Effector memory CD8-positive, alpha-beta T cell (primary cell): ENCODE results near the gene MMD.
"Not testable (repeated sequence)": the region's sequence is repeated elsewhere in the genome, so short reads cannot be mapped to it uniquely, and the experiment has no call there.

Experiments used
- ATAC-seq: fragments of 150-1000 bp; cut with Tn5 transposase; replicated peaks from 2 replicates; pipeline ENCODE4 v1.10.0; 2021; ENCODE audit warnings: mild to moderate bottlenecking, moderate library complexity
- DNase-seq, 3 experiments: peaks; one replicate each; pipeline ENCODE4 v3.0.0; 2021
- H3K27ac Mint-ChIP-seq, 2 donors: one replicate each; pipeline ENCODE4 v1.8.0; 2022; ENCODE audit warnings: mild to moderate bottlenecking in 2 of 2, mixed read lengths in 2 of 2, moderate library complexity in 2 of 2
- H3K27me3 Mint-ChIP-seq, 2 donors: one replicate each; pipeline ENCODE4 v1.8.0; 2022; ENCODE audit warnings: mixed read lengths in 2 of 2
- H3K36me3 Mint-ChIP-seq: one replicate; pipeline ENCODE4 v1.8.0; 2022; ENCODE audit warnings: mild to moderate bottlenecking, moderate library complexity, mixed read lengths; ENCODE audit not compliant: insufficient read depth
- H3K4me1 Mint-ChIP-seq, 2 donors: one replicate each; pipeline ENCODE4 v1.8.0; 2022; ENCODE audit warnings: low read depth in 2 of 2, mixed read lengths in 2 of 2
- H3K4me3 Mint-ChIP-seq, 2 donors: one replicate each; pipeline ENCODE4 v1.8.0; 2022; ENCODE audit warnings: mild to moderate bottlenecking in 2 of 2, mixed read lengths in 2 of 2, moderate library complexity in 2 of 2
- H3K9me3 Mint-ChIP-seq, 2 donors: one replicate each; pipeline ENCODE4 v1.8.0; 2022; ENCODE audit warnings: mixed read lengths in 2 of 2

MMD gene

DNA sequence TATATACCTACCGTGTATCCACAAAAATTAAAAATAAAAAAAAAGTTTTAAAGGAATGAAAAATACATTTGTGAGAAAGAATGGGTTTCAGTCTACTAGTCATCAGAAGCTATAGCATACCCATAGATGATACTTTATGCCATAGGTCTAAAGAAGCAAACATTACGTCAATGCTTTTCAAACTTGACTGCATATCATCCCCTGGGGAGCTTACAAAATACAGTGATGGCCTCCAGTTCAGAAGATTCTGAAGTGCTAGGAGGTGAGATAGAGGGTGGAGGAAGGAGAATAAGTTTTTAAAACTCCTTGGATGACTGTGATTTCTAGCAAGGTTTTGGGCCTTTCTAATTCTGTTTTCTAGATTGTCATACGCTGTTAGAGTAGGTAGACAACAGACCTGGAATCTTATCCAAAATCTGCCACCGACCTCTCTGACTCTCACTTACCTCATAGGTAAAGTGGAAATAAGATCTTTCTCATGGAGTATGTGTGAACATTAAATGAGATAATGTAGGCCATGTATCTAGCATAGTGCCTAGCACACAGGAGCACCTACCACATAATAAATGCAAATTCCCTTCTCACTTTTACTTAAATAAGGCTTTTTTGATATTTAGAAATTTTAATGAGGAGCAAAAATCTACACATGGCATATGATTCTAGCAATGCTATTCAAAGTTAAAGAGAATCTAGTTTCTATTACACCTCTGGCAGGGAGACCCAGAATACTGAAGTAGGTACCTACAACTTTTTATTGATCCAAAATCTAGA lies 12.4 kb downstream of the MMD start:
- ATAC-seq (no peak), DNase-seq (no peak)
- Mint-ChIP-seq H3K4me3 (no peak overlapping the region), H3K27me3 (no peaks in the 10 kb centered on the region), H3K9me3 (no peaks in the 10 kb centered on the region), H3K27ac (no peak overlapping the region), H3K36me3 (peaks cover 71% of the 10 kb centered on the region), H3K4me1 (peaks cover 0 to 3% of the 10 kb centered on the region in 2 donors)

DNA sequence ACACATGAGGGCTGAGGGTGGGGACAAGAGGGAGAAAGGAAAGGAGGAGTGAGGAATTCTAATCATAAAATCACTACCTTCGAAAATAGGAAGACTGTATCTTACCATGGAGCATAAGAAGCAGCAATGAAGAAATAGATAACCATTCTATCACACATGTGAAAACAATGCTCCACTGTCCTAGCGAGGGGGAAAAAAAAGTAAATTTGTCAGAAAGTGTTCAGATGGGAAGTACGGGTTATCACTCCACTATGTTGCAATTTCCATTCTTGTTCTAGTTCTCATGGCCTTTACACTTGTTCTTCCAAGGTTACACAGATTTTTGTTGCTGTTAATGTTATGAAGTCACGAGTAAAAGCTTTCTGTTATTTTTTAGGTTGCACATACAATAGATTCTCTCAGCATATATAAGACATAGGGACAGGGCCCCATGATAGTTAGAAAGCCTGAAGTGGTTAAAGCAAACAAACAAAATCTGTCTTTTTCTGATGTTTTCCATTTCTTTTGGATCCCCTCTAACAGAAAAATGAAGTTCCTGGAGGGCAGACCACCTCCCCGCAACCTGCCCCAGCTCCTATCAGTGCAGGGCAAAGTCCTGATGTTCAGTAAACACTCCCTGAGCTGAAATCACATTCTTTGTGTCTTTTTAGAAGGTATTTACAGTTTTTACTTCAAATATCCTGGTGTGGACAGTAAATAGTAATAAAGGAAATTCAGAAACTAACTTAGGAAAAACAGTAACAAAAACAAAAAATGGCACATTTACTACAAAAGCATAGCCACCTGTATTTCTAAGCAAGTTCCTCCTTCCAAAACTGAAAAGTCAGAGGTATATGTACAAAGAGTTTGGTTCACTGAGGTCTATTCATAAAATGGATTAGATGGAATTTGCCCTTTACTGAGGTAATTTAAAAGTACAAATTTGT lies 13.7 kb downstream of the MMD start:
- no peaks in the 10 kb centered on the region for H3K4me1 Mint-ChIP-seq
- no peaks in the 10 kb centered on the region for H3K27me3 Mint-ChIP-seq
- no peak for DNase-seq
- no peak overlapping the region for H3K4me3 Mint-ChIP-seq
- H3K9me3 Mint-ChIP-seq = no peaks in the 10 kb centered on the region
- peaks cover 80% of the 10 kb centered on the region for H3K36me3 Mint-ChIP-seq
- ATAC-seq = no peak
- H3K27ac Mint-ChIP-seq = no peak overlapping the region

DNA sequence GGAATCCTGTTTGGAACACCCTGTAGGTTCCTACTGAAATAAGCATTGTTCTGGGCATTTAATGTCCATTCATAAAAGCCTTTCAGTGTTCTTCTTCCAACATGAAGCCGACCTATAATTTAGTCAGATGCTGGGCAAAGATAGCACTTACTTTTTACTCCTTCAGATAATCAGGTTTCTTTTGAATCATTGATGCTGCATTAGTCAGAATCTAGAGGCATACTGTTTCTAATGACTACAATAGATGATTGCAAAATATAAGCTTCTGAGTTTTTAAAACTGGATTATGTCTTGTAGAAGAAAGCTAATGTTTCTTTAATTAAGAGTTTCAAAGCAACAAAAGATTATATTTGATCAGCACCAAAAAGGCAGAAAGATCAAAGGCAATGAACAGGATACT lies 16.0 kb downstream of the MMD start:
- Mint-ChIP-seq H3K4me3 (no peak overlapping the region), H3K27me3 (no peaks in the 10 kb centered on the region), H3K27ac (no peak overlapping the region), H3K4me1 (no peaks in the 10 kb centered on the region), H3K9me3 (no peaks in the 10 kb centered on the region), H3K36me3 (peaks cover 81% of the 10 kb centered on the region)
- no peak for DNase-seq
- no peak for ATAC-seq

DNA sequence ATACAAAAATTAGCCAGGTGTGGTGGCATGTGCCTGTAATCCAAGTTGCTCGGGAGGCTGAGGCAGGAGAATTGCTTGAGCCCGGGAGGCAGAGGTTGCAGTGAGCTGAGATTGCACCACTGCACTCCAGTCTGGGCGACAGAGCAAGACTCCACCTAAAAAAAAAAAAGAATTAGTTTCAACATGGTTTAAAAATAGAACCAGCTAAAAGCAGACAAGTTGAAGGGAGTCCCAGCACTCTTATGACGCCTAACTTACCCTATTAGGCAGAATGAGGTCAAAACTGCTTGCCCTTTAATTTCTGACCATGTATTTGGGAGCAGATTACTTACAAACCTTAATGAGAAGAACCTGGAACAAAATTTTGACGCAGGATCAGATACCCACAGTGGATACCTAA lies 17.4 kb downstream of the MMD start:
- Mint-ChIP-seq H3K27ac (peak overlapping the region in 1 of 2 donors; percentile 62), H3K36me3 (peaks cover 78% of the 10 kb centered on the region)
- not testable (repeated sequence) for H3K9me3 Mint-ChIP-seq, ATAC-seq, H3K4me1 Mint-ChIP-seq, H3K27me3 Mint-ChIP-seq, DNase-seq, H3K4me3 Mint-ChIP-seq

DNA sequence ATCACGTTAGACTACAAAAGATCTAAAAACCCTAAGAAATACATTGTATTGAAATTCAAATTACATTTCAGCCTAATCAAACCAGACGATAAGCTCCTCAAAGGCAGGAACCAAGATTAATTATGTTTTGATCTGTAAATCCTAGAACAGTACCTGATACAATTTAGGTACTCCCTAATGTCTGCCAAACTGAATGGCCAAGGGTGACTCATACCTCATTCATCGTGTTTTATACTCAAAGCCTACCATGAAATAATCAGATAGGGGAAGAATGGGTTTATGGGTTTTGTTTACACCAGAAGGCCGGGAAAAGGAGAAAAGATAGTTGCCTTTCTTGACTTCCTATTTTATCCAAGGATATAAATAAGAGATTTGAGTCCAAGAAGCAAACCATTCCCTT lies 19.3 kb downstream of the MMD start:
- Mint-ChIP-seq H3K9me3 (no peaks in the 10 kb centered on the region), H3K4me3 (no peak overlapping the region), H3K27ac (no peak overlapping the region), H3K27me3 (no peaks in the 10 kb centered on the region), H3K4me1 (no peaks in the 10 kb centered on the region), H3K36me3 (peaks cover 66% of the 10 kb centered on the region)
- ATAC-seq = no peak
- no peak for DNase-seq

DNA sequence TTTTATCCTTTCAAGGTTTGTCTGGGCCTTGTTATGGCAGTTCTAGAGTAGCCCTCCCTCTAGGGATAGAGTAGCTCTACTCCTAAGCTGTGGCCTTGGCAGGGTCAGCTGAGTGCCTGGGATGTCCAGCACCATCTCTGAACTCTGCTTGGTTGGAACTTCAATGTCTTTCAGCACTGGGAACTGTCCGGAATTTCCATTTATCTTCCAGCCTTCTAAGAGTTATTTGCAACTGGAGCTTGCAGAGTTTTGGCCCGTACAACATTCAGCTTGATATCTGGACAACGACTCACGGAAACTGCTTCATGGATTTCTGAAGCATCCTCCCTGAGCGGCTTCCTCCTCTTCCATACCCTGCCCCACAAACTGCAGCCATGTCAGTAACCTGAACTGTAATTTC lies 22.9 kb downstream of the MMD start:
- H3K4me3 Mint-ChIP-seq = no peak overlapping the region
- no peak for DNase-seq
- H3K4me1 Mint-ChIP-seq = peaks cover 0 to 4% of the 10 kb centered on the region in 2 donors

DNA sequence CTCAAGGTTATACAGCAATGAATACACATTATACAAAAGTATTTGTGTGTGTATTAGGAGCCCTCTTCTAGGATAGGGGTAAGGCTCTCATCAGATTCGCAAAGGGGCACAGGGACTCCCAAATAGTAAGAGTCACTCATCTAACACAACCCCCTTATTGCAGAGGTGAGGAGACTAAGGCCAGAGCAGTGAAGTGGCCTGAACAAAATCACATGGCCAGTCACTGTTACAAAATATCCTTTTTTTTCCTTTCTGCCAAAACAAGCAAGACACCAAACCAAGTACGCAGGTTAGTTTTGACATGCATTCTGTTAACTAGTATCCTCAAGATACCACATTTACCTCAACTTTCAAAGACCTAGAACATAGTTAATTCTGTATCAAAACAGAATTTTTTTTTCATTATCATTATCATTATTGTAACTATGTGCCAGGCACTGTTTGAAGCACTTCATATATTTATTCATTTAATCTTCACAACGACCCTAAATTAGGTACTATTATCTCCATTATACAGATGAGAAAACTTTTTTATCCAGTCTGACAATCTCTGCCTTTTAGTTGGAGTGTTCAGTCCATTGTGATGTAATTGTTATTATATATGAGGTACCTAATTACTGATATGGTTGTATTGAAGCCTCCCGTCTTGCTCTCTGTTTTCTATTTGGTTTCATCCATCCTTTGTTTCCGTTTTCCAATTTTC lies 25.7 kb downstream of the MMD start:
- peaks cover 0 to 4% of the 10 kb centered on the region in 2 donors for H3K4me1 Mint-ChIP-seq
- no peak overlapping the region for H3K27ac Mint-ChIP-seq
- no peak for DNase-seq
- H3K9me3 Mint-ChIP-seq = no peaks in the 10 kb centered on the region
- ATAC-seq = no peak
- peaks cover 23% of the 10 kb centered on the region for H3K36me3 Mint-ChIP-seq
- H3K27me3 Mint-ChIP-seq = no peaks in the 10 kb centered on the region
- H3K4me3 Mint-ChIP-seq = no peak overlapping the region

More for the DNA sequence above, 22.9 kb downstream of the MMD start:
- H3K36me3 Mint-ChIP-seq = peaks cover 39% of the 10 kb centered on the region
- H3K9me3 Mint-ChIP-seq = no peaks in the 10 kb centered on the region
- no peak overlapping the region for H3K27ac Mint-ChIP-seq
- no peak for ATAC-seq
- no peaks in the 10 kb centered on the region for H3K27me3 Mint-ChIP-seq

DNA sequence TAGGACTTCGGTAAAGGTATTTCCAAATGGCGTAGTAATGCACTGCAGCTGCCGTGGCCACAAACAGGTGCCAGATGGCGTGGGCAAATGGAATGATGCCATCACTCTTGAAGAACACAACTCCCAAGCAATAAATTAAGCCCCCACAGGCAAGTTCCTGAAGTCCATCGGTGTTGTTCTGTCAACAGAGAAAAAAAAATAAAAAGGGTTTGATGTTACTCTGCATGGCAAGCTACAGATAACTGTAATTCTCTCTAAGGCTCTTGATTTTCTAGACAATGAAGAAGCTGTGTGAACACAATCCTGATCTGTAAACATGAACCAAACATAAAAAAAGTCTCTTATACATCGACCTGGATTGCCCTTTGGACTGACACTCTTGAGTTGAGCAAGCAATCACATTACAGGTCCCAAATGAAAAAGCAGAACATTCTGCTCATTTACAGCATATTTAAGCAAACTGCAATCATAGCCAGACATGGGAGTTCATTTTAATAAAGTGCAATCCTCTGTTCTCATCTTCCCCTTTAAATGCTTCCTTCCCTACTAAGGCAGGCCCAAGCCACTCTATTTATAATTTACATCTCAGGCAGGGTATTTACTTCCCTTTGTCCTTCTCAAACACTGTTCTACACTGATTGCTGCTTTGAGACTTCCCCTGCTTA lies 27.1 kb downstream of the MMD start:
- H3K9me3 Mint-ChIP-seq = no peaks in the 10 kb centered on the region
- peaks cover 11% of the 10 kb centered on the region for H3K36me3 Mint-ChIP-seq
- ATAC-seq (no peak), DNase-seq (no peak)
- peaks cover 0 to 4% of the 10 kb centered on the region in 2 donors for H3K4me1 Mint-ChIP-seq
- no peak overlapping the region for H3K4me3 Mint-ChIP-seq
- no peaks in the 10 kb centered on the region for H3K27me3 Mint-ChIP-seq
- H3K27ac Mint-ChIP-seq = peak overlapping the region; percentile 13 to 70

DNA sequence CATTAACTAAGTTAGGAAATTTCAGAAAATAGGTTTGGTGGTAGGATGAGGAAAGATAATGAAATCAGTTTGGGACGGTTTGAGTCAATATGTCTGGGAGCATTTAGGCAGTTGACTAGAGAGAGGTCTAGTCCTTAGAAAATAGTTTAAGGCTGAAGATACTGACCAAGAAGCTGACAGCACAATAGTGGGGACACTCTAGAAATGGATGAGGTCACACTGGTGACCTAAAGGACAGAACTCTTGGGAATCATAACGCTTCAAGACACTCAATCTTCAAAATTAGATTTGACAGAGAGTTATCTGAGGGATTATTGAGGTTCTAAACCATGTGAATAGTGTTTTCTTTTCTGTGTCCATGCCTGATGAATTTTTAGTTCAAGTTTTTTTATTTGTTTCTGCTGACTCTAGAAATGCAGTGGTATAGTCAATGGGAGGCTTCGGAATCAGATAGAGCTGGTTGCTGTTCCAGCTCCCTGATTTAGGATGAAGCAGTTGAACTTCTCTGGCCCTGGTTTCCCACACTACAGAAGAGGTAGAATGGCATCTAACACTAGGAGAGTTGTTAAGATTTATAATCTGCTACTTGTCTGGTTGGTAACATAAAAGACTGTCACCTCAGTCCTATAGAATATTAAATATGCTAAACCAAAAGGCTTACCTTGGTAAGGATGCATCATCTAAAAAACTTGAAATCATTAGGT lies 29.7 kb downstream of the MMD start:
- DNase-seq (no peak), ATAC-seq (no peak)
- no peak overlapping the region for H3K4me3 Mint-ChIP-seq
- H3K9me3 Mint-ChIP-seq = no peaks in the 10 kb centered on the region
- no peak overlapping the region for H3K27ac Mint-ChIP-seq
- no peaks in the 10 kb centered on the region for H3K27me3 Mint-ChIP-seq
- H3K36me3 Mint-ChIP-seq = peaks cover 4% of the 10 kb centered on the region
- H3K4me1 Mint-ChIP-seq = peaks cover 0 to 4% of the 10 kb centered on the region in 2 donors

DNA sequence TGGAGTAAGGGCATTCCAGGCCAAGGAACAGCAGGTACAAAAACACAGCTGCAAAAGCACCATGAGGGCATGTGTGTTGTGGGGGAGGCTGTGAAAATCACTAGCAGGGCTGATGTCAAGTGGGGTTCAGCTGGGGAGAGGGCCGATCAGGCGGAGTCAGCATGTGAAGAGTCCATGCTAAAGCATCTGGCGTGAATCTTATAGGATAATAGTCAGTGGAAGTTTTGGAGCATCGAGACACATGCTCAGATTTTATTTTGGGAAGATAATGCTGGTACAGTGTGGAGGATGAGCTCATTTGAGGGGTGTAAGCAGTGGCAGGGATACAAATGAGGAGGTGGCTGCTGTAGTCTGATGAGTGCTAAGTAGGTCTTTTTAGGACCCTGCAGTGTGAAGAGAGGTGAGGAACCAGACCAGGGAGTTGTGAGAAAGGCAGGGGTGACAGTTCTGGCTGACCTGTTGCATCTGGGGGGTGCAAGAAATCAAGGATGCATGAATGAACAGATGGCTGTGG lies 30.3 kb downstream of the MMD start:
- H3K27ac Mint-ChIP-seq = peak overlapping the region in 1 of 2 donors; percentile 68
- H3K9me3 Mint-ChIP-seq = no peaks in the 10 kb centered on the region
- H3K4me1 Mint-ChIP-seq = peaks cover 0 to 4% of the 10 kb centered on the region in 2 donors
- peaks cover 4% of the 10 kb centered on the region for H3K36me3 Mint-ChIP-seq
- H3K27me3 Mint-ChIP-seq = no peaks in the 10 kb centered on the region
- ATAC-seq = no peak
- no peak for DNase-seq
- no peak overlapping the region for H3K4me3 Mint-ChIP-seq

DNA sequence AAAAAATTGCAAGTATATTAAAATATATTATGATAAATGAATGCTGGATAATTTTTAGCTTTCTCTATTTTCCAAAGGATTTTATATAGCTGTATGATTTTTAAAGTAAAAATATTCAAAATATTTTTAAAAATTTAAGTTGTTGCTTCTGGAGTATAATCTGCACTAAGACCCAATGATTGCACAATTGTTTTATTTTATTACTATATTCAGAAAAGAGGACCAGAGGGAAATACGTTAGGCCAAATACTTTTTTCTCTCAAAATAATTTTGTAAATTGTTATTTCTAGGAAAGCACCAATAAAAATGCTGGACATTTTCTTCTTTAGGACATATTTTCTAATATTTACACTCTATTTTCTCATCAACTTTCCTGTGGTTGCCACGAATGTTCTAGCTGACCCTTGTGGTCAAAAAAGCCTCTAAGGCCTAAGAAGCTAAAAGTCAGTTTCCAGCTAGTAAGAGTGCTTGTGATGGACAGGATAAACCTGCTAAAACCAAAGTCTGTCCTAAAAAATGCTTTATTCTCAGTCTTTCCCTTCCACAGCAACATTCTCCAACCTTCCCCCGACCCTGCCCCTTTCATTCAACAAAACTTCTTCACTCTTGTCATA lies 31.2 kb downstream of the MMD start:
- Mint-ChIP-seq H3K4me1 (peaks cover 0 to 4% of the 10 kb centered on the region in 2 donors), H3K36me3 (peaks cover 4% of the 10 kb centered on the region), H3K27ac (peak overlapping the region in 1 of 2 donors; percentile 68), H3K27me3 (no peaks in the 10 kb centered on the region), H3K4me3 (no peak overlapping the region), H3K9me3 (no peaks in the 10 kb centered on the region)
- DNase-seq (no peak), ATAC-seq (no peak)

DNA sequence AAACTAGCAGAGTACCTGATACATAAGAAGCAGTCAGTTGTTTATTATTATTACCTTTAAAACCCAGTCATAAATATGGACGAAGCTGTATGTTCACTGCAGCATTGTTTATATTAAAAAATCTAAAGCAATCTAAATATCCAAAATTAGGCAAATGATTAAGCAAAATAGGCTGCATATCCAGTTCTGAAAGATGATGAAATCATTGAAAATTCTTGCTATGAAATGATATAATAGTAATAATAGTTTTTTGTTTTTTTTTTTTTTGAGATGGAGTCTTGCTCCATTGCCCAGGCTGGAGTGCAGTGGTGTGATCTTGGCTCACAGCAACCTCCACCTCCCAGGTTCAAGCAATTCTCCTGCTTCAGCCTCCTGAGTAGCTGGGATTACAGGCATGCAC lies 31.9 kb downstream of the MMD start:
- H3K27ac Mint-ChIP-seq, DNase-seq, H3K9me3 Mint-ChIP-seq, H3K27me3 Mint-ChIP-seq, H3K36me3 Mint-ChIP-seq, ATAC-seq, H3K4me1 Mint-ChIP-seq, H3K4me3 Mint-ChIP-seq: not testable (repeated sequence)
